Adrenal gland (tissue), 5 donors: ENCODE results near the gene MEIS3.

Source experiments
- CTCF ChIP-seq, 6 experiments: fragments of 450-650 bp in 4 of 6; fragments of 200-600 bp in 2 of 6; sonication (generic) in 1 of 6; IDR thresholded peaks; 1 replicate in 5 of 6; 2 replicates in 1 of 6; pipeline versions ENCODE4 v1.5.1 to v1.8.0; 2016 to 2021; ENCODE audit warnings: antibody characterized with exemption in 6 of 6, mild to moderate bottlenecking in 2 of 6, moderate library complexity in 1 of 6
- POLR2A ChIP-seq, 2 donors: fragments of 450-650 bp; IDR thresholded peaks; one replicate each; pipeline ENCODE4 v1.6.1; 2017; ENCODE audit warnings: antibody characterized with exemption in 2 of 2, mild to moderate bottlenecking in 2 of 2, moderate library complexity in 1 of 2
- donor health status: DM: no; HTN: no; CAD: no.

GRCh38 chr19:47357788-47358680, 61.3 kb downstream of the MEIS3 start:
- TF ChIP-seq CTCF (IDR thresholded peaks at IDR 0.05) (no peak), POLR2A (IDR thresholded peaks at IDR 0.05) (no peak)
